Suprapubic skin (tissue), 4 donors: ENCODE measurements around the gene ZBTB25. TPM values are rescaled to one million over a fixed set of nuclear protein-coding genes. Genes with fewer than 3 reads are reported as not detected.

ENCODE experiments used
- DNase-seq, 2 donors: peaks; one replicate each; pipeline ENCODE4 v3.0.0-alpha.2; 2019; ENCODE audit warnings: low spot score in 2 of 2
- H3K27ac ChIP-seq: fragments of 200-600 bp; sonication (generic); one replicate; pipeline ENCODE4 v1.5.1; 2019
- H3K27me3 ChIP-seq: fragments of 200-600 bp; sonication (generic); one replicate; pipeline ENCODE4 v1.5.1; 2019
- H3K36me3 ChIP-seq: fragments of 200-600 bp; sonication (generic); one replicate; pipeline ENCODE4 v1.5.1; 2019
- H3K4me1 ChIP-seq: fragments of 200-600 bp; sonication (generic); one replicate; pipeline ENCODE4 v1.5.1; 2019
- H3K4me3 ChIP-seq: fragments of 200-600 bp; sonication (generic); one replicate; pipeline ENCODE4 v1.5.1; 2019; ENCODE audit warnings: mild to moderate bottlenecking
- H3K9me3 ChIP-seq: fragments of 200-600 bp; sonication (generic); one replicate; pipeline ENCODE4 v1.5.1; 2019
- CTCF ChIP-seq, 2 donors: fragments of 200-600 bp in 1 of 2; fragments of 450-650 bp in 1 of 2; sonication (generic) in 1 of 2; IDR thresholded peaks; one replicate each; pipeline ENCODE4 v1.5.1; 2016 to 2019; ENCODE audit warnings: antibody characterized with exemption in 2 of 2, mild to moderate bottlenecking in 1 of 2, moderate library complexity in 1 of 2
- EP300 ChIP-seq: sonication (generic); formaldehyde crosslinking; IDR thresholded peaks from one replicate; pipeline ENCODE4 v1.6.1; 2017; ENCODE audit warnings: antibody characterized with exemption
- POLR2A ChIP-seq, 2 donors: fragments of 450-650 bp; IDR thresholded peaks; one replicate each; pipeline ENCODE4 v1.6.1; 2017; ENCODE audit warnings: antibody characterized with exemption in 2 of 2, mild to moderate bottlenecking in 2 of 2, moderate library complexity in 2 of 2
- POLR2AphosphoS5 ChIP-seq, 3 donors: sonication (generic); formaldehyde crosslinking; IDR thresholded peaks; one replicate each; pipeline ENCODE4 v1.6.1; 2017; ENCODE audit warnings: antibody characterized with exemption in 3 of 3
- WGBS: methylation state at CpG from one replicate; pipeline ENCODE4 v1.1.5; 2018; 5-methylcytosine and 5-hydroxymethylcytosine counted together
- total RNA-seq, 4 donors: library from RNA; depleted of rRNA; stranded (reverse); fragments of >200 nt; gene quantifications; one replicate each; pipeline ENCODE4 v1.1.0, GENCODE V29; 2016

The ZBTB25 gene
- total RNA-seq, 4 donors from 2014 or later: 5.9 to 29.9 (median 11.4) TPM

- no peak overlapping the region for H3K4me3 ChIP-seq
- no peak for DNase-seq
- TF ChIP-seq CTCF (IDR thresholded peaks at IDR 0.05): no peak
- no peak for TF ChIP-seq POLR2AphosphoS5 (IDR thresholded peaks at IDR 0.05)
- no peak for TF ChIP-seq POLR2A (IDR thresholded peaks at IDR 0.05)
- TF ChIP-seq EP300: no peak
- WGBS: 63% methylated on average over 8 of the region's 8 CpGs
- no peaks in the 10 kb centered on the region for H3K4me1 ChIP-seq
- no peaks in the 10 kb centered on the region for H3K27me3 ChIP-seq
- peaks cover 69% of the 10 kb centered on the region for H3K36me3 ChIP-seq
- H3K9me3 ChIP-seq: no peaks in the 10 kb centered on the region
- H3K27ac ChIP-seq: no peak overlapping the region
Observed at GRCh38 chr14:64421166-64421565, 82.5 kb downstream of the ZBTB25 start.

- H3K4me3 ChIP-seq: no peak overlapping the region
- 71% methylated on average over 7 of the region's 7 CpGs for WGBS
Observed at GRCh38 chr14:64419003-64419402, 84.6 kb downstream of the ZBTB25 start.

GRCh38 chr14:64417771-64418125 is 85.9 kb downstream of the ZBTB25 start:
- Histone ChIP-seq H3K9me3 (no peaks in the 10 kb centered on the region), H3K36me3 (peaks cover 74% of the 10 kb centered on the region), H3K4me3 (no peak overlapping the region), H3K27ac (no peak overlapping the region), H3K4me1 (no peaks in the 10 kb centered on the region), H3K27me3 (no peaks in the 10 kb centered on the region)
- DNase-seq: no peak
- TF ChIP-seq CTCF (IDR thresholded peaks at IDR 0.05) (no peak), EP300 (no peak), POLR2AphosphoS5 (IDR thresholded peaks at IDR 0.05) (no peak), POLR2A (IDR thresholded peaks at IDR 0.05) (no peak)
- 93% methylated on average over 7 of the region's 7 CpGs for WGBS

More at GRCh38 chr14:64419003-64419402, 84.6 kb downstream of the ZBTB25 start:
- DNase-seq: no peak
- peaks cover 65% of the 10 kb centered on the region for H3K36me3 ChIP-seq
- H3K27ac ChIP-seq: no peak overlapping the region
- H3K27me3 ChIP-seq: no peaks in the 10 kb centered on the region
- TF ChIP-seq POLR2A (IDR thresholded peaks at IDR 0.05) (no peak), EP300 (no peak), POLR2AphosphoS5 (IDR thresholded peaks at IDR 0.05) (no peak), CTCF (IDR thresholded peaks at IDR 0.05) (no peak)
- no peaks in the 10 kb centered on the region for H3K4me1 ChIP-seq
- no peaks in the 10 kb centered on the region for H3K9me3 ChIP-seq

GRCh38 chr14:64417055-64417770 is 86.4 kb downstream of the ZBTB25 start:
- H3K27me3 ChIP-seq: no peaks in the 10 kb centered on the region
- 85% methylated on average over 5 of the region's 5 CpGs for WGBS
- no peak overlapping the region for H3K27ac ChIP-seq
- peaks cover 73% of the 10 kb centered on the region for H3K36me3 ChIP-seq
- no peak for TF ChIP-seq CTCF (IDR thresholded peaks at IDR 0.05)
- no peak for TF ChIP-seq POLR2AphosphoS5 (IDR thresholded peaks at IDR 0.05)
- no peak for TF ChIP-seq EP300
- no peak for TF ChIP-seq POLR2A (IDR thresholded peaks at IDR 0.05)
- H3K4me1 ChIP-seq: no peaks in the 10 kb centered on the region
- no peak overlapping the region for H3K4me3 ChIP-seq
- no peak for DNase-seq
- no peaks in the 10 kb centered on the region for H3K9me3 ChIP-seq

GRCh38 chr14:64416348-64416932 is 87.2 kb downstream of the ZBTB25 start:
- Histone ChIP-seq H3K4me1 (no peaks in the 10 kb centered on the region), H3K4me3 (no peak overlapping the region), H3K27ac (no peak overlapping the region), H3K36me3 (peaks cover 73% of the 10 kb centered on the region), H3K27me3 (no peaks in the 10 kb centered on the region), H3K9me3 (no peaks in the 10 kb centered on the region)
- DNase-seq: no peak
- TF ChIP-seq EP300 (no peak), POLR2AphosphoS5 (IDR thresholded peaks at IDR 0.05) (no peak), POLR2A (IDR thresholded peaks at IDR 0.05) (no peak), CTCF (IDR thresholded peaks at IDR 0.05) (no peak)
- 87% methylated on average over 3 of the region's 3 CpGs for WGBS
